WTC11 (cell line): ENCODE data around the gene OMA1. TPM values are rescaled to one million over a fixed set of nuclear protein-coding genes. Genes with fewer than 3 reads are reported as not detected.

Source experiments
- GTF2I ChIP-seq: fragments of 250-450 bp; sonication (Bioruptor Pico); conservative IDR thresholded peaks from 2 replicates; pipeline ENCODE4 v1.4.0; 2021; ENCODE audit warnings: mild to moderate bottlenecking
- MXD4 ChIP-seq: fragments of 250-450 bp; sonication (Bioruptor Pico); IDR thresholded peaks from 2 replicates; pipeline ENCODE4 v1.8.0; 2021; ENCODE audit warnings: mild to moderate bottlenecking, moderate library complexity, borderline replicate concordance
- SP1 ChIP-seq: sonication (generic); formaldehyde crosslinking; conservative IDR thresholded peaks from 2 replicates; pipeline ENCODE4 v1.8.1; 2022; ENCODE audit warnings: missing genetic modification reagents
- ZNF138 ChIP-seq: sonication (generic); formaldehyde crosslinking; conservative IDR thresholded peaks from 2 replicates; pipeline ENCODE4 v1.8.1; 2022; ENCODE audit warnings: mild to moderate bottlenecking, moderate library complexity, missing genetic modification reagents
- total RNA-seq: library from RNA; stranded (reverse); gene quantifications from 3 replicates; pipeline ENCODE4 v1.2.3, GENCODE V29; 2021
- TF ChIP-seq, protein P1 (sequence below): fragments of 200-600 bp; IDR thresholded peaks from 2 replicates; pipeline ENCODE4 v1.8.0; 2022; ENCODE audit warnings: antibody characterized with exemption
- TF ChIP-seq, protein P2 (sequence below): sonication (generic); formaldehyde crosslinking; conservative IDR thresholded peaks from 2 replicates; pipeline ENCODE4 v1.8.1; 2022; ENCODE audit warnings: mild to moderate bottlenecking, missing genetic modification reagents
- TF ChIP-seq, protein P3 (sequence below): sonication (generic); formaldehyde crosslinking; IDR thresholded peaks from 2 replicates; pipeline ENCODE4 v1.8.0; 2022; ENCODE audit warnings: mild to moderate bottlenecking, missing genetic modification reagents
- TF ChIP-seq, protein P4 (sequence below): sonication (generic); formaldehyde crosslinking; IDR thresholded peaks from 2 replicates; pipeline ENCODE4 v1.8.0; 2023; ENCODE audit warnings: missing genetic modification reagents, mild to moderate bottlenecking, borderline replicate concordance
- TF ChIP-seq, protein P5 (sequence below): sonication (generic); formaldehyde crosslinking; conservative IDR thresholded peaks from 2 replicates; pipeline ENCODE4 v1.8.1; 2023; ENCODE audit warnings: mild to moderate bottlenecking, low read depth, missing genetic modification reagents, moderate library complexity

The OMA1 gene
- total RNA-seq, 1 experiment from 2014 or later = 10.5 TPM

DNA sequence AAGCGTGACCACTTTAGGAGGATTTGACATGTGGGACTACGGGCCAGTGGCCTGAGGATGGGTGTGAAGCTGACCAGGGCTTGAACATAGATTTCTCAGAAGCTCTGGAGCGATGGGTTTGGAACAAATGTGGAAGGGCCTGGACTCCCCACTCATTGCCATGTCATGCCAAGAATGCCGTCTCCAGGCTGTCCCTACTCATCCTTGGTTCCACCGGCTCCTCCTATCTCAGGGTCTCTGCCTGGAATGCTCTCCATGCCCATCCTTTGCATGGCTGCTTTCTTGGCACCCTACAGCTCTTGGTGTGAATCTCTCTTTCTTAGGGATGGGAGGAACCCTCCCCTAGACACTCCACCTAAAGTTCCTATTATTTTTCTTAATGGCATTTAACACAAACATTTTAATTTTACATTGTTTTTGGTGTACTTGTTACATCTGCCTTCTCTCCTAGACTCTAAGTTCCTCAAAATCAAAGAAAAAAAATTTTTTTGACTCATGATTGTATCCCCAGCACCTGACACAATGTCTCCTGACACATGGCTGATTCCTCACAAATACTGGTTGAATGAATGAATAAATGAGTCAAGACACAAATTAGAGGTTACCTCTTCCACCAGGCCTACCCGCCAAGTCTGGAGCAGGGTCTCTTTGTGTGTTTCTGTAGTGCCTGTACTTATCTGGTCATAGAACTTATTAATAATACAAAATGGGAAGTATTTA lies 114.5 kb downstream of the OMA1 start (continued):
- TF ChIP-seq, protein P1, sequence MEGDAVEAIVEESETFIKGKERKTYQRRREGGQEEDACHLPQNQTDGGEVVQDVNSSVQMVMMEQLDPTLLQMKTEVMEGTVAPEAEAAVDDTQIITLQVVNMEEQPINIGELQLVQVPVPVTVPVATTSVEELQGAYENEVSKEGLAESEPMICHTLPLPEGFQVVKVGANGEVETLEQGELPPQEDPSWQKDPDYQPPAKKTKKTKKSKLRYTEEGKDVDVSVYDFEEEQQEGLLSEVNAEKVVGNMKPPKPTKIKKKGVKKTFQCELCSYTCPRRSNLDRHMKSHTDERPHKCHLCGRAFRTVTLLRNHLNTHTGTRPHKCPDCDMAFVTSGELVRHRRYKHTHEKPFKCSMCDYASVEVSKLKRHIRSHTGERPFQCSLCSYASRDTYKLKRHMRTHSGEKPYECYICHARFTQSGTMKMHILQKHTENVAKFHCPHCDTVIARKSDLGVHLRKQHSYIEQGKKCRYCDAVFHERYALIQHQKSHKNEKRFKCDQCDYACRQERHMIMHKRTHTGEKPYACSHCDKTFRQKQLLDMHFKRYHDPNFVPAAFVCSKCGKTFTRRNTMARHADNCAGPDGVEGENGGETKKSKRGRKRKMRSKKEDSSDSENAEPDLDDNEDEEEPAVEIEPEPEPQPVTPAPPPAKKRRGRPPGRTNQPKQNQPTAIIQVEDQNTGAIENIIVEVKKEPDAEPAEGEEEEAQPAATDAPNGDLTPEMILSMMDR = no peak
- TF ChIP-seq ZNF138 (CRISPR knock-in tag) (no peak), SP1 (CRISPR knock-in tag) (no peak), MXD4 (CRISPR knock-in tag) (no peak), GTF2I (CRISPR knock-in tag) (no peak)
- TF ChIP-seq, protein P2, sequence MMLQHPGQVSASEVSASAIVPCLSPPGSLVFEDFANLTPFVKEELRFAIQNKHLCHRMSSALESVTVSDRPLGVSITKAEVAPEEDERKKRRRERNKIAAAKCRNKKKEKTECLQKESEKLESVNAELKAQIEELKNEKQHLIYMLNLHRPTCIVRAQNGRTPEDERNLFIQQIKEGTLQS (CRISPR knock-in tag) = no peak
- TF ChIP-seq, protein P3, sequence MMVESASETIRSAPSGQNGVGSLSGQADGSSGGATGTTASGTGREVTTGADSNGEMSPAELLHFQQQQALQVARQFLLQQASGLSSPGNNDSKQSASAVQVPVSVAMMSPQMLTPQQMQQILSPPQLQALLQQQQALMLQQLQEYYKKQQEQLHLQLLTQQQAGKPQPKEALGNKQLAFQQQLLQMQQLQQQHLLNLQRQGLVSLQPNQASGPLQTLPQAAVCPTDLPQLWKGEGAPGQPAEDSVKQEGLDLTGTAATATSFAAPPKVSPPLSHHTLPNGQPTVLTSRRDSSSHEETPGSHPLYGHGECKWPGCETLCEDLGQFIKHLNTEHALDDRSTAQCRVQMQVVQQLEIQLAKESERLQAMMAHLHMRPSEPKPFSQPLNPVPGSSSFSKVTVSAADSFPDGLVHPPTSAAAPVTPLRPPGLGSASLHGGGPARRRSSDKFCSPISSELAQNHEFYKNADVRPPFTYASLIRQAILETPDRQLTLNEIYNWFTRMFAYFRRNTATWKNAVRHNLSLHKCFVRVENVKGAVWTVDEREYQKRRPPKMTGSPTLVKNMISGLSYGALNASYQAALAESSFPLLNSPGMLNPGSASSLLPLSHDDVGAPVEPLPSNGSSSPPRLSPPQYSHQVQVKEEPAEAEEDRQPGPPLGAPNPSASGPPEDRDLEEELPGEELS = no peak
- TF ChIP-seq, protein P4, sequence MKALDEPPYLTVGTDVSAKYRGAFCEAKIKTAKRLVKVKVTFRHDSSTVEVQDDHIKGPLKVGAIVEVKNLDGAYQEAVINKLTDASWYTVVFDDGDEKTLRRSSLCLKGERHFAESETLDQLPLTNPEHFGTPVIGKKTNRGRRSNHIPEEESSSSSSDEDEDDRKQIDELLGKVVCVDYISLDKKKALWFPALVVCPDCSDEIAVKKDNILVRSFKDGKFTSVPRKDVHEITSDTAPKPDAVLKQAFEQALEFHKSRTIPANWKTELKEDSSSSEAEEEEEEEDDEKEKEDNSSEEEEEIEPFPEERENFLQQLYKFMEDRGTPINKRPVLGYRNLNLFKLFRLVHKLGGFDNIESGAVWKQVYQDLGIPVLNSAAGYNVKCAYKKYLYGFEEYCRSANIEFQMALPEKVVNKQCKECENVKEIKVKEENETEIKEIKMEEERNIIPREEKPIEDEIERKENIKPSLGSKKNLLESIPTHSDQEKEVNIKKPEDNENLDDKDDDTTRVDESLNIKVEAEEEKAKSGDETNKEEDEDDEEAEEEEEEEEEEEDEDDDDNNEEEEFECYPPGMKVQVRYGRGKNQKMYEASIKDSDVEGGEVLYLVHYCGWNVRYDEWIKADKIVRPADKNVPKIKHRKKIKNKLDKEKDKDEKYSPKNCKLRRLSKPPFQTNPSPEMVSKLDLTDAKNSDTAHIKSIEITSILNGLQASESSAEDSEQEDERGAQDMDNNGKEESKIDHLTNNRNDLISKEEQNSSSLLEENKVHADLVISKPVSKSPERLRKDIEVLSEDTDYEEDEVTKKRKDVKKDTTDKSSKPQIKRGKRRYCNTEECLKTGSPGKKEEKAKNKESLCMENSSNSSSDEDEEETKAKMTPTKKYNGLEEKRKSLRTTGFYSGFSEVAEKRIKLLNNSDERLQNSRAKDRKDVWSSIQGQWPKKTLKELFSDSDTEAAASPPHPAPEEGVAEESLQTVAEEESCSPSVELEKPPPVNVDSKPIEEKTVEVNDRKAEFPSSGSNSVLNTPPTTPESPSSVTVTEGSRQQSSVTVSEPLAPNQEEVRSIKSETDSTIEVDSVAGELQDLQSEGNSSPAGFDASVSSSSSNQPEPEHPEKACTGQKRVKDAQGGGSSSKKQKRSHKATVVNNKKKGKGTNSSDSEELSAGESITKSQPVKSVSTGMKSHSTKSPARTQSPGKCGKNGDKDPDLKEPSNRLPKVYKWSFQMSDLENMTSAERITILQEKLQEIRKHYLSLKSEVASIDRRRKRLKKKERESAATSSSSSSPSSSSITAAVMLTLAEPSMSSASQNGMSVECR = no peak
- TF ChIP-seq, protein P5, sequence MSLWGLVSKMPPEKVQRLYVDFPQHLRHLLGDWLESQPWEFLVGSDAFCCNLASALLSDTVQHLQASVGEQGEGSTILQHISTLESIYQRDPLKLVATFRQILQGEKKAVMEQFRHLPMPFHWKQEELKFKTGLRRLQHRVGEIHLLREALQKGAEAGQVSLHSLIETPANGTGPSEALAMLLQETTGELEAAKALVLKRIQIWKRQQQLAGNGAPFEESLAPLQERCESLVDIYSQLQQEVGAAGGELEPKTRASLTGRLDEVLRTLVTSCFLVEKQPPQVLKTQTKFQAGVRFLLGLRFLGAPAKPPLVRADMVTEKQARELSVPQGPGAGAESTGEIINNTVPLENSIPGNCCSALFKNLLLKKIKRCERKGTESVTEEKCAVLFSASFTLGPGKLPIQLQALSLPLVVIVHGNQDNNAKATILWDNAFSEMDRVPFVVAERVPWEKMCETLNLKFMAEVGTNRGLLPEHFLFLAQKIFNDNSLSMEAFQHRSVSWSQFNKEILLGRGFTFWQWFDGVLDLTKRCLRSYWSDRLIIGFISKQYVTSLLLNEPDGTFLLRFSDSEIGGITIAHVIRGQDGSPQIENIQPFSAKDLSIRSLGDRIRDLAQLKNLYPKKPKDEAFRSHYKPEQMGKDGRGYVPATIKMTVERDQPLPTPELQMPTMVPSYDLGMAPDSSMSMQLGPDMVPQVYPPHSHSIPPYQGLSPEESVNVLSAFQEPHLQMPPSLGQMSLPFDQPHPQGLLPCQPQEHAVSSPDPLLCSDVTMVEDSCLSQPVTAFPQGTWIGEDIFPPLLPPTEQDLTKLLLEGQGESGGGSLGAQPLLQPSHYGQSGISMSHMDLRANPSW (CRISPR knock-in tag) = no peak

Other genes with a start within 250 kb of the OMA1 start
- gene TACSTD2, start 30.5 kb upstream of the OMA1 start, total RNA-seq = 0.50 to 1.2 TPM (median 0.80 TPM) in 3 replicates
- gene MYSM1, start 153.3 kb upstream of the OMA1 start, total RNA-seq = 86.4 to 118 TPM (median 89.3 TPM) in 3 replicates
- 15.9 to 22.1 TPM (median 21.4 TPM) in 3 replicates for gene JUN, start 237.3 kb upstream of the OMA1 start, total RNA-seq